Measurements from ENCODE around the gene SRRM3.
"Not testable (repeated sequence)": the region's sequence is repeated elsewhere in the genome, so short reads cannot be mapped to it uniquely, and the experiment has no call there.

The SRRM3 gene, protein sequence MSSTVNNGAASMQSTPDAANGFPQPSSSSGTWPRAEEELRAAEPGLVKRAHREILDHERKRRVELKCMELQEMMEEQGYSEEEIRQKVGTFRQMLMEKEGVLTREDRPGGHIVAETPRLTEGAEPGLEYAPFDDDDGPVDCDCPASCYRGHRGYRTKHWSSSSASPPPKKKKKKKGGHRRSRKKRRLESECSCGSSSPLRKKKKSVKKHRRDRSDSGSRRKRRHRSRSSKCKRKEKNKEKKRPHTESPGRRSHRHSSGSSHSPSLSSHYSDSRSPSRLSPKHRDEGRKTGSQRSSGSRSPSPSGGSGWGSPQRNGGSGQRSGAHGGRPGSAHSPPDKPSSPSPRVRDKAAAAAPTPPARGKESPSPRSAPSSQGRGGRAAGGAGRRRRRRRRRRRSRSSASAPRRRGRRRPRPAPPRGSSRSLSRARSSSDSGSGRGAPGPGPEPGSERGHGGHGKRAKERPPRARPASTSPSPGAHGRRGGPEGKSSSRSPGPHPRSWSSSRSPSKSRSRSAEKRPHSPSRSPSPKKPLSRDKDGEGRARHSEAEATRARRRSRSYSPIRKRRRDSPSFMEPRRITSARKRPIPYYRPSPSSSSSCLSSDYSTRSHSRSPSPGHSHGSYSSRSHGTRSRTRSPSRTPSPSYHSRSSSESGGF

DNA sequence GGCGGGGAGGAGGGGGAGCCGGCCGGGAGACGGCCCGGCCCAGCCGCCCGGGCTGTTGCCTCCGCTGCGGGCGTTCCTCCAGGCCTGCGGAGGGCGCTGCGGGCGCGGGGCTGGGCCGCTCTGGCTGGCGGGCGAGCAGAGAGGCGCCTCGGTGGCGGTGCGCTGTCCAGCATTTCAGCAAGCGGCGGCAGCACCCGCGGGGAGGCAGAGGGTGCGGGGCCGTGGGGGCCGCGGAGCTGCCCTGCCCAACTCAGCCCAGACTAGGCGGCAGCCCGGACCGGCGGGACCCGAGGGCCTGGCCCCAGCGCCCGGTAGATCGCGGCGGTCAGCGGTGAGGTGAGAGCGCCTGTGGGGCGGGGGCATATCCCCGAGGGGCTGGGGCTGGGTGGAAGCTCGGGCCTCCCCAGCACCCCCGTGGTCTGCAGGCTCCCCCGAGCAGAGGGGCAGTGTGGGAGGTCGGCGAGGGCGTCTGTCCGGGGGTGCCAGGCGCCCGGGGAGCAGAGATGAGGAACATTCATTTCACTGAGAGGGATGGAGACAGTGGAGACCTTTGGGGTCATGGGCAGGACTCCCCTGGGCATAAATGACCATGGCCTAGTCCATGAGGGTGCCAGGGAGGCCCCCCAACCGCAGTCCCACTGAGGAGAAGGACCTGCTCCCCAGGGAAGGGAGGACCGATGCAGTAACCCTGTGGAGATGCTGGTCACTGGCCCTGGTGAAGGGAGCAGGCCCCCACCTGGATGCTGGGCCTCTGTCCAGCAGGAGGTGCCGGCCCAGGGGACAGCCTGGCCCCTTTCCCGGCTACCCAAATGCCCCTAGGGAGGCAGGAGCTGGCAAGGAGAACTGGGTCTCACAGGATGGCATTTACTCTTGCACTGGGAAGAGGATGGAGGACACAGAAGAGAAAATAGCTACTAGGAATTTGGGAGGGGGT is at the start of gene SRRM3:
Gene SRRM3 (plus strand): TSS at position 165 of the 934 bp plus-strand sequence. CDS start 33,171 bp downstream, outside the sequence.
- H3K9ac ChIP-seq = peak within 1 kb of the TSS; percentile 84
- no peak within 1 kb of the TSS for H3K4me3 ChIP-seq (ENCODE audit: low read depth, low read length)
- peaks cover 32% of the 10 kb centered on the region for H3K79me2 ChIP-seq
- H3K36me3 ChIP-seq (ENCODE audit: control insufficient read depth, insufficient read depth, low read length) = no peaks in the 10 kb centered on the region
- H3K4me1 ChIP-seq = no peaks in the 10 kb centered on the region
- TF ChIP-seq, protein P1, sequence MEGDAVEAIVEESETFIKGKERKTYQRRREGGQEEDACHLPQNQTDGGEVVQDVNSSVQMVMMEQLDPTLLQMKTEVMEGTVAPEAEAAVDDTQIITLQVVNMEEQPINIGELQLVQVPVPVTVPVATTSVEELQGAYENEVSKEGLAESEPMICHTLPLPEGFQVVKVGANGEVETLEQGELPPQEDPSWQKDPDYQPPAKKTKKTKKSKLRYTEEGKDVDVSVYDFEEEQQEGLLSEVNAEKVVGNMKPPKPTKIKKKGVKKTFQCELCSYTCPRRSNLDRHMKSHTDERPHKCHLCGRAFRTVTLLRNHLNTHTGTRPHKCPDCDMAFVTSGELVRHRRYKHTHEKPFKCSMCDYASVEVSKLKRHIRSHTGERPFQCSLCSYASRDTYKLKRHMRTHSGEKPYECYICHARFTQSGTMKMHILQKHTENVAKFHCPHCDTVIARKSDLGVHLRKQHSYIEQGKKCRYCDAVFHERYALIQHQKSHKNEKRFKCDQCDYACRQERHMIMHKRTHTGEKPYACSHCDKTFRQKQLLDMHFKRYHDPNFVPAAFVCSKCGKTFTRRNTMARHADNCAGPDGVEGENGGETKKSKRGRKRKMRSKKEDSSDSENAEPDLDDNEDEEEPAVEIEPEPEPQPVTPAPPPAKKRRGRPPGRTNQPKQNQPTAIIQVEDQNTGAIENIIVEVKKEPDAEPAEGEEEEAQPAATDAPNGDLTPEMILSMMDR (IDR thresholded peaks at IDR 0.05) = peak; percentile 59
- no peaks in the 10 kb centered on the region for H3K9me3 ChIP-seq (ENCODE audit: control insufficient read depth, low read length)
- peak within 1 kb of the TSS; percentile 92 for H2AFZ ChIP-seq
- H3K27me3 ChIP-seq (ENCODE audit: control insufficient read depth, insufficient read depth, low read length) = no peaks in the 10 kb centered on the region
- peak within 1 kb of the TSS; percentile 36 for H3K27ac ChIP-seq
- peak within 1 kb of the TSS; percentile 42 for H3K4me2 ChIP-seq (ENCODE audit: low read length)

DNA sequence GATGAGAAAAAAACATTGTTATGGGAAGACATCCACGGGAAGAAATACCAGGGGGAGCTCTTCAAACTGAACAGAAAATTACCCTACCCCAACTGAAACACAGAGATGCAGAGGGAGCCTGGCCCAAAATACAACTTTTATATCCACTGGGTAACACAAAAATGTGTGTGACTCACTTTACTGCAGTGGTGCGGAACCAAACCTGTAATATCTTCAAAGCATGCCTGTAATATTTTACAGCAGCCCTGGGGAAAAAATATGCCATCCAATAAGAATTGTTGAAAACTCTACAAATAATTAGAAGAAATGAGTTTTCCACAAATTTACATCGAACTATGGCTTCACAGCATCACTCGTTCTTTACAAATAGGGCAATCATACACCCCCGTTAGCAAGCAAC is 49.8 kb upstream of the SRRM3 start:
- no peak overlapping the region for H3K4me3 ChIP-seq (ENCODE audit: low read depth, low read length)
- no peak overlapping the region for H2AFZ ChIP-seq
- H3K9ac ChIP-seq = no peak overlapping the region
- H3K4me2 ChIP-seq (ENCODE audit: low read length) = no peak overlapping the region
- TF ChIP-seq, protein P1 (IDR thresholded peaks at IDR 0.05) = no peak
- no peaks in the 10 kb centered on the region for H3K4me1 ChIP-seq
- no peaks in the 10 kb centered on the region for H3K36me3 ChIP-seq (ENCODE audit: control insufficient read depth, insufficient read depth, low read length)
- no peaks in the 10 kb centered on the region for H3K9me3 ChIP-seq (ENCODE audit: control insufficient read depth, low read length)
- H3K27me3 ChIP-seq (ENCODE audit: control insufficient read depth, insufficient read depth, low read length) = no peaks in the 10 kb centered on the region
- H3K27ac ChIP-seq = no peak overlapping the region
- H3K79me2 ChIP-seq = no peaks in the 10 kb centered on the region

DNA sequence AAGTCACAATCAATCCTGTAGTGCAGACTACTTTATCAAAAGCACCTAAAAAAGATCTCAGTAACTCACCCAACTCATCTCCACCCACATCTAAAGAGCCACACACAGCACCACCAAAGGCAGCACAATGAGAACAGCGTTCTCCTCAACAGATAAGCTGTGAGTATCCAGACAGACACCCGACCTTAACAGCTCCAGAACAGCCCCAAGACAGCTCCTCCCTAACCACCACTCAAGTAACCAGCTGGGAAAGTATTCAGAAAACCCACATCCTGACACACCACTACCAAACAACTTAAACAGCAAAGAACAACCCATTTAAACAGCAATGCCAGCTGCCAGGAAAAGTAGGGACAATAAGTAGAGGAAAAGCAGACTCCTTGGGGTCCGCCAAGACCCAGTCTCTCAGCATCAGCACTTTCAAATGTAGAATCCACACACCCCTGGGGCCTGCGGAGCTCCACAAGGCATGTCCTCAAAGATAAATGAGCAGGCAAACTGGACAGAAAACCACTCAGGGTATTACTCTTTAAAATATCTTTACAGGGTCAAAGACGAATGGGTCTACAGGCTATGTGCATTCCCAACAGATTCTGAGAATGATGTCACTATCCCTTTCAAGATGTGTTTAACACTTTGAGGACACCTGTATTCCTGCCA is 48.0 kb upstream of the SRRM3 start:
- not testable (repeated sequence) for H3K79me2 ChIP-seq; H3K4me1 ChIP-seq; H3K27ac ChIP-seq; H3K4me2 ChIP-seq (ENCODE audit: low read length); H3K9ac ChIP-seq; H2AFZ ChIP-seq; H3K36me3 ChIP-seq (ENCODE audit: control insufficient read depth, insufficient read depth, low read length); H3K4me3 ChIP-seq (ENCODE audit: low read depth, low read length); H3K27me3 ChIP-seq (ENCODE audit: control insufficient read depth, insufficient read depth, low read length); H3K9me3 ChIP-seq (ENCODE audit: control insufficient read depth, low read length)

DNA sequence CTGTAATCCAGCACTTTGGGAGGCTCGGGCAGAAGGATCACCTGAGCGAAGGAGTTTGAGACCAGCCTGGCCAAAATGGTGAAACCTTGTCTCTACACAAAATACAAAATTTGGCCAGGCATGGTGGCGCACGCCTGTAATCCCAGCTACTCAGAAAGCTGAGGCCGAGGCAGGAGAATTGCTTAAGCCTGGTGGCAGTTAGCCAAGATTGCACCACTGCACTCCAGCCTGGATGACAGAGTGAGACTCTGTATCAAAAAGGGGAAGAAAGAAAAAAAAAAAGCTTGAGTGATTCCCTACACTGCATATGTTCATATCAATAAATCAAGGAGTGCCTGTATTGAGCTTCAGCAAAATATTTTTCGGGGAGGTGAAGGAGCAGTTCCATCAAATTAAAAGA is 45.8 kb upstream of the SRRM3 start:
- Histone ChIP-seq H2AFZ (no peak overlapping the region), H3K4me3 (ENCODE audit: low read depth, low read length) (no peak overlapping the region), H3K27ac (no peak overlapping the region), H3K79me2 (no peaks in the 10 kb centered on the region), H3K4me2 (ENCODE audit: low read length) (no peak overlapping the region), H3K9me3 (ENCODE audit: control insufficient read depth, low read length) (no peaks in the 10 kb centered on the region), H3K4me1 (no peaks in the 10 kb centered on the region), H3K36me3 (ENCODE audit: control insufficient read depth, insufficient read depth, low read length) (no peaks in the 10 kb centered on the region), H3K27me3 (ENCODE audit: control insufficient read depth, insufficient read depth, low read length) (no peaks in the 10 kb centered on the region), H3K9ac (no peak overlapping the region)
- TF ChIP-seq, protein P1 (IDR thresholded peaks at IDR 0.05) = no peak

DNA sequence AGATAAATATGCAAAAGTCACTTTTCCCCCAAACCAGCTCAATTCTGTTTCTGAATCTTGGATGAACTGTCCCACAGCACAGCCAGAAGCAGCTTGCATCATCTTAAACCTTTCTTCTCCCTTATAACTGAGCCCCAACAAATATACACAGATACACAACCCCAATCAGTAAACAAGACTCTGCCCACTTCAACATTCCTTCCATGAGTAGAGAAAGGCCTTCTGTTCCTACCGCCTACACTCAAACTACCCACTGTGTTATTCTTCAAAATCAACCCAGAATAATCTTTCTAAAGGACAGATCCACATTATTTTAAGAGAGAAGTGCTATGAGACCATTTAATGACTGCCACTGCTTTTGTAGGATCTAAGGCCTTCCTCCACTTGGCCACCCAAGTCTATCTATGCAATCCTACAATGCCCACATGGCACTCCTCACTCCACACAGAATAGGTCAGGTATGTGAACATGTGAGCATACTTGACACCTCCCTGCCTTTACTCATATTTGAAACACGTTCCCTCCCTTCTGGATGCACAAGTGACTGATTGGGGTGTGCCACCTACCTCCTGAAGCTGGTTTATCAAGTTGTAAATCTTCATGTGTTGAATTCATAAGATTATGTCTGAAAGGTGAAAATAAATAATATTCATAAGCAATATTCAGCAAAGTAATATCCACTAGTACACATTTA is 44.6 kb upstream of the SRRM3 start:
- not testable (repeated sequence) for H2AFZ ChIP-seq; H3K4me3 ChIP-seq (ENCODE audit: low read depth, low read length); H3K79me2 ChIP-seq; H3K9ac ChIP-seq; H3K4me2 ChIP-seq (ENCODE audit: low read length); H3K9me3 ChIP-seq (ENCODE audit: control insufficient read depth, low read length); H3K36me3 ChIP-seq (ENCODE audit: control insufficient read depth, insufficient read depth, low read length); H3K27ac ChIP-seq; H3K4me1 ChIP-seq; H3K27me3 ChIP-seq (ENCODE audit: control insufficient read depth, insufficient read depth, low read length)

DNA sequence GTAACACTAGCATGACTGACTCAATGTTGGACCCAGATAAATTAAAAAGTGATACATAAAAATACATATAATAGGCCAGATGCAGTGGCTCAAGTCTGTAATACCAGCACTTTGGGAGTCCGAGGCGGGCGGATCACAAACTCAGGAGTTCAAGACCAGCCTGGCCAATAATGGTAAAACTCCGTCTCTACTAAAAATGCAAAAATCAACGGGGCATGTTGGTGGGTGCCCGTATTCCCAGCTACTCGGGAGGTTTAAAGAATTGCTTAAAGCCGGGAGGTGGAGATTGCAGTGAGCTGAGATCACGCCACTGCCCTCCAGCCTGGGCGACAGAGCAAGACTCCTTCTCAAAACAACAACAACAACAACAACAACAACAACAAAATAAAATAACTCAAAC is 43.3 kb upstream of the SRRM3 start:
- not testable (repeated sequence) for H3K9me3 ChIP-seq (ENCODE audit: control insufficient read depth, low read length); H3K27ac ChIP-seq; H3K4me1 ChIP-seq; H2AFZ ChIP-seq; H3K27me3 ChIP-seq (ENCODE audit: control insufficient read depth, insufficient read depth, low read length); H3K79me2 ChIP-seq; H3K36me3 ChIP-seq (ENCODE audit: control insufficient read depth, insufficient read depth, low read length); H3K9ac ChIP-seq; H3K4me3 ChIP-seq (ENCODE audit: low read depth, low read length); H3K4me2 ChIP-seq (ENCODE audit: low read length)

DNA sequence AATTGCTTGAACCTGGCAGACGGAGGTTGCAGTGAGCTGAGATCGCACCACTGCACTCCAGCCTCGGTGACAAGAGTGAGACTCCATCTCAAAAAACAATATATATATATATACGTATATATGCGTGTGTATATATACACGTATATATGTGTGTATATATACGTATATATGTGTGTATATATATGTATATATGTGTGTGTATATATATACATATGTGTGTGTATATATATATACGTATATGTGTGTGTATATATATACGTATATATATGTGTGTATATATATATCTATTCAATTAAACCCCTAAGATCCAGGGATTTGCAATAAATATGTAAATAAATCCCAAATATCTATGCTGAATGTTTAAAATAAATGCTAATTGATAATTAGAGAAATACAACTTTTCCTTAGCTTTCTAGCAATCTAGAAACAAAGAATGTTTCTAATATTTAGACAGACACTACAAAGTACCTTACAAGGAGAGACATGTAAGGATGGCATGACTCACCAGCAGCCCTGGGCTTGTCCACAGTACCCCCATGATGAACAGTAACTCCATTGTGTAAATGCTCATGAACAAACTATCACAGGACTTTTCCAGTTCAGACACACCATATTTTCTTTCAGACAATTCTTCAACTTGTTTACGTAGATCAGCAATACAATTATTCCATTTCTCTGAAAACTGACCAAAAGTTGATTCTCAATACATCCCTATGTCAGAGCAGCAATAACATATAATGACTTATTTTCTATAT is 39.1 kb upstream of the SRRM3 start:
- not testable (repeated sequence) for H3K9ac ChIP-seq; H3K9me3 ChIP-seq (ENCODE audit: control insufficient read depth, low read length); H3K27ac ChIP-seq; H3K4me3 ChIP-seq (ENCODE audit: low read depth, low read length); H3K27me3 ChIP-seq (ENCODE audit: control insufficient read depth, insufficient read depth, low read length); H3K36me3 ChIP-seq (ENCODE audit: control insufficient read depth, insufficient read depth, low read length); H2AFZ ChIP-seq; H3K79me2 ChIP-seq; H3K4me2 ChIP-seq (ENCODE audit: low read length); H3K4me1 ChIP-seq

All from parathyroid adenoma (tissue), 2 donors.